Measurements from ENCODE around the gene ZMIZ1.

- TF ChIP-seq, protein P1, sequence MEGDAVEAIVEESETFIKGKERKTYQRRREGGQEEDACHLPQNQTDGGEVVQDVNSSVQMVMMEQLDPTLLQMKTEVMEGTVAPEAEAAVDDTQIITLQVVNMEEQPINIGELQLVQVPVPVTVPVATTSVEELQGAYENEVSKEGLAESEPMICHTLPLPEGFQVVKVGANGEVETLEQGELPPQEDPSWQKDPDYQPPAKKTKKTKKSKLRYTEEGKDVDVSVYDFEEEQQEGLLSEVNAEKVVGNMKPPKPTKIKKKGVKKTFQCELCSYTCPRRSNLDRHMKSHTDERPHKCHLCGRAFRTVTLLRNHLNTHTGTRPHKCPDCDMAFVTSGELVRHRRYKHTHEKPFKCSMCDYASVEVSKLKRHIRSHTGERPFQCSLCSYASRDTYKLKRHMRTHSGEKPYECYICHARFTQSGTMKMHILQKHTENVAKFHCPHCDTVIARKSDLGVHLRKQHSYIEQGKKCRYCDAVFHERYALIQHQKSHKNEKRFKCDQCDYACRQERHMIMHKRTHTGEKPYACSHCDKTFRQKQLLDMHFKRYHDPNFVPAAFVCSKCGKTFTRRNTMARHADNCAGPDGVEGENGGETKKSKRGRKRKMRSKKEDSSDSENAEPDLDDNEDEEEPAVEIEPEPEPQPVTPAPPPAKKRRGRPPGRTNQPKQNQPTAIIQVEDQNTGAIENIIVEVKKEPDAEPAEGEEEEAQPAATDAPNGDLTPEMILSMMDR (IDR thresholded peaks at IDR 0.05; ENCODE audit: poor library complexity, severe bottlenecking), result no peak
- TF ChIP-seq MXI1 (conservative IDR thresholded peaks at IDR 0.05; ENCODE audit: poor library complexity, severe bottlenecking) (no peak), EP300 (conservative IDR thresholded peaks at IDR 0.05; ENCODE audit: poor library complexity, severe bottlenecking) (no peak), POLR2AphosphoS5 (IDR thresholded peaks at IDR 0.05) (peak; percentile 8), RAD21 (conservative IDR thresholded peaks at IDR 0.05) (no peak)
These were observed 243.9 kb downstream of the ZMIZ1 start for GRCh38 chr10:79312601-79313187.
